ENCODE data around the gene TJP1.

The TJP1 gene

GRCh38 chr15:29822100-29822683, at the start of gene TJP1:
Gene TJP1, minus strand, starts transcription at chr15:29822468. Its CDS starts 440 bp downstream, at chr15:29822028.
- peak; percentile 16 to 58 for DNase-seq

- DNase-seq, result no peak
Measured at GRCh38 chr15:29871401-29871800, 49.1 kb upstream of the TJP1 start.

- peak in 1 of 2 experiments; percentile 55 for DNase-seq
Measured at GRCh38 chr15:29870495-29871151, 48.4 kb upstream of the TJP1 start.

GRCh38 chr15:29867241-29868000, 45.2 kb upstream of the TJP1 start:
- DNase-seq, result no peak

GRCh38 chr15:29866337-29866736, 44.1 kb upstream of the TJP1 start:
- no peak for DNase-seq

- DNase-seq, result no peak
Measured at GRCh38 chr15:29864501-29864900, 42.2 kb upstream of the TJP1 start.

GRCh38 chr15:29863438-29863837, 41.2 kb upstream of the TJP1 start:
- no peak for DNase-seq

GRCh38 chr15:29862271-29862670, 40.0 kb upstream of the TJP1 start:
- no peak for DNase-seq

- no peak for DNase-seq
Measured at GRCh38 chr15:29860872-29861271, 38.6 kb upstream of the TJP1 start.

- DNase-seq, result no peak
Measured at GRCh38 chr15:29859973-29860715, 37.9 kb upstream of the TJP1 start.

- no peak for DNase-seq
Measured at GRCh38 chr15:29859293-29859692, 37.0 kb upstream of the TJP1 start.

GRCh38 chr15:29857221-29857789, 35.0 kb upstream of the TJP1 start:
- no peak for DNase-seq

GRCh38 chr15:29854413-29854812, 32.1 kb upstream of the TJP1 start:
- DNase-seq, result no peak

- DNase-seq, result no peak
Measured at GRCh38 chr15:29853211-29853987, 31.1 kb upstream of the TJP1 start.

GRCh38 chr15:29852201-29852600, 29.9 kb upstream of the TJP1 start:
- DNase-seq, result no peak

- DNase-seq, result no peak
Measured at GRCh38 chr15:29849716-29850115, 27.4 kb upstream of the TJP1 start.

GRCh38 chr15:29849218-29849617, 26.9 kb upstream of the TJP1 start:
- no peak for DNase-seq

- DNase-seq, result no peak
Measured at GRCh38 chr15:29844290-29844903, 22.1 kb upstream of the TJP1 start.

- DNase-seq, result no peak
Measured at GRCh38 chr15:29842290-29842689, 20.0 kb upstream of the TJP1 start.

- DNase-seq, result no peak
Measured at GRCh38 chr15:29840926-29841325, 18.7 kb upstream of the TJP1 start.

GRCh38 chr15:29840054-29840453, 17.8 kb upstream of the TJP1 start:
- no peak for DNase-seq

All from NCI-H1930 (cell line).